GM21526 (cell line): ENCODE results near the gene ENG.
"Not testable (repeated sequence)": the region's sequence is repeated elsewhere in the genome, so short reads cannot be mapped to it uniquely, and the experiment has no call there.

Experiments
- ATAC-seq: cut with Tn5 transposase; IDR thresholded peaks from one replicate; pipeline ENCODE4 v1.9.1; 2021; ENCODE audit warnings: moderate library complexity; ENCODE audit not compliant: unreplicated experiment, low FRiP score

The ENG gene

GRCh38 chr9:127854184-127854806, at the start of gene ENG:
Gene ENG (minus strand): TSS chr9:127854658. CDS start chr9:127854355, 303 bp downstream.
- ATAC-seq = no peak

- ATAC-seq = no peak
Measured at GRCh38 chr9:127903557-127904475, 49.4 kb upstream of the ENG start.

GRCh38 chr9:127899128-127899943, 44.9 kb upstream of the ENG start, which contains the start of gene ST6GALNAC6:
Gene ST6GALNAC6 (minus strand): TSS chr9:127899603. CDS start chr9:127897981, 1,622 bp downstream.
- ATAC-seq = peak; percentile 52

- ATAC-seq = no peak
Measured at GRCh38 chr9:127898433-127899127, 44.1 kb upstream of the ENG start.

- no peak for ATAC-seq
Measured at GRCh38 chr9:127897193-127897692, 42.8 kb upstream of the ENG start.

GRCh38 chr9:127896395-127897192, 42.1 kb upstream of the ENG start:
- ATAC-seq = no peak

- ATAC-seq = no peak
Measured at GRCh38 chr9:127895811-127896210, 41.4 kb upstream of the ENG start.

- ATAC-seq = no peak
Measured at GRCh38 chr9:127893392-127893791, 38.9 kb upstream of the ENG start.

- no peak for ATAC-seq
Measured at GRCh38 chr9:127892831-127893230, 38.4 kb upstream of the ENG start.

GRCh38 chr9:127890053-127890452, 35.6 kb upstream of the ENG start:
- ATAC-seq = no peak

- ATAC-seq = no peak
Measured at GRCh38 chr9:127887792-127888191, 33.3 kb upstream of the ENG start.

- no peak for ATAC-seq
Measured at GRCh38 chr9:127886401-127886972, 32.0 kb upstream of the ENG start.

- no peak for ATAC-seq
Measured at GRCh38 chr9:127885508-127886281, 31.2 kb upstream of the ENG start.

GRCh38 chr9:127884976-127885490, 30.6 kb upstream of the ENG start:
- no peak for ATAC-seq

GRCh38 chr9:127884427-127884911, 30.0 kb upstream of the ENG start:
- ATAC-seq = no peak

- no peak for ATAC-seq
Measured at GRCh38 chr9:127883959-127884358, 29.5 kb upstream of the ENG start.

- ATAC-seq = not testable (repeated sequence)
Measured at GRCh38 chr9:127881715-127882114, 27.3 kb upstream of the ENG start.

GRCh38 chr9:127880143-127880542, 25.7 kb upstream of the ENG start:
- ATAC-seq = no peak
